ENCODE results near the gene DYNC1I1. TPM values are rescaled to one million over a fixed set of nuclear protein-coding genes. Genes with fewer than 3 reads are reported as not detected.
A peak's percentile ranks its signal among the peaks of the same experiment; 100 is the strongest.

Gene DYNC1I1
- total RNA-seq, 1 experiment from 2014 or later: not detected

DNA sequence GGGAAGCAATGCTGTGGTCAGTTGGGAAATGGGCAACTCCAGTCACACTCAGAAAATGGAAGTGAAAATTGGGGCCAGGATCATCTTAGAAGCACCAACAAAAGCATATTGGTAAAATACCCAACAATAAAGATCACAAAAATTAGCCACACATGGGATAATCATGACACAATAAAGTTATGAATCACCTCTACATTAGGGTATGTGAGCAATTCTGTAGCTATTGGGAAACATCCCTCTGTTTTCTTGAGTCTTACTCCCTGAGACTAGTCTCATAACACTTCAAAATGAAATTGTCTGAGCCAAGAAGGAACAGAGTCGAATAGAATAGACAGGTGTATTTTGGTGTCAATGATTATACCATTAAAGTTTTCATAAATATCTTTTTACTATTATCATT lies 178.3 kb downstream of the DYNC1I1 start:
- Mint-ChIP-seq H3K9me3 (ENCODE audit: unreplicated experiment) (no peaks in the 10 kb centered on the region), H3K4me3 (ENCODE audit: unreplicated experiment) (no peak overlapping the region), H3K27me3 (ENCODE audit: insufficient read depth, unreplicated experiment) (peaks cover 44% of the 10 kb centered on the region), H3K36me3 (ENCODE audit: insufficient read depth, unreplicated experiment) (no peaks in the 10 kb centered on the region), H3K4me1 (ENCODE audit: insufficient read depth, unreplicated experiment) (no peaks in the 10 kb centered on the region), H3K27ac (ENCODE audit: low read depth, unreplicated experiment) (no peak overlapping the region)
- POLR2A ChIA-PET: interaction anchor here (0.6 kb wide), 1 partner anchor 1162 kb away, joined by 3 read pairs; no protein-coding TSS in a partner anchor
- DNase-seq (ENCODE audit: unreplicated experiment): peak; percentile 32
- intact Hi-C loops (cut with micrococcal nuclease): no loop called here
- no TSS peak for BruUV-seq (replicated peaks)
- TF ChIP-seq, protein P1, sequence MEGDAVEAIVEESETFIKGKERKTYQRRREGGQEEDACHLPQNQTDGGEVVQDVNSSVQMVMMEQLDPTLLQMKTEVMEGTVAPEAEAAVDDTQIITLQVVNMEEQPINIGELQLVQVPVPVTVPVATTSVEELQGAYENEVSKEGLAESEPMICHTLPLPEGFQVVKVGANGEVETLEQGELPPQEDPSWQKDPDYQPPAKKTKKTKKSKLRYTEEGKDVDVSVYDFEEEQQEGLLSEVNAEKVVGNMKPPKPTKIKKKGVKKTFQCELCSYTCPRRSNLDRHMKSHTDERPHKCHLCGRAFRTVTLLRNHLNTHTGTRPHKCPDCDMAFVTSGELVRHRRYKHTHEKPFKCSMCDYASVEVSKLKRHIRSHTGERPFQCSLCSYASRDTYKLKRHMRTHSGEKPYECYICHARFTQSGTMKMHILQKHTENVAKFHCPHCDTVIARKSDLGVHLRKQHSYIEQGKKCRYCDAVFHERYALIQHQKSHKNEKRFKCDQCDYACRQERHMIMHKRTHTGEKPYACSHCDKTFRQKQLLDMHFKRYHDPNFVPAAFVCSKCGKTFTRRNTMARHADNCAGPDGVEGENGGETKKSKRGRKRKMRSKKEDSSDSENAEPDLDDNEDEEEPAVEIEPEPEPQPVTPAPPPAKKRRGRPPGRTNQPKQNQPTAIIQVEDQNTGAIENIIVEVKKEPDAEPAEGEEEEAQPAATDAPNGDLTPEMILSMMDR (IDR thresholded peaks at IDR 0.05; ENCODE audit: unreplicated experiment): no peak
- CTCF ChIA-PET: interaction anchor here (0.6 to 1.0 kb wide), 2 partner anchors 35 to 473 kb away, joined by 3 to 4 read pairs; no protein-coding TSS in a partner anchor

DNA sequence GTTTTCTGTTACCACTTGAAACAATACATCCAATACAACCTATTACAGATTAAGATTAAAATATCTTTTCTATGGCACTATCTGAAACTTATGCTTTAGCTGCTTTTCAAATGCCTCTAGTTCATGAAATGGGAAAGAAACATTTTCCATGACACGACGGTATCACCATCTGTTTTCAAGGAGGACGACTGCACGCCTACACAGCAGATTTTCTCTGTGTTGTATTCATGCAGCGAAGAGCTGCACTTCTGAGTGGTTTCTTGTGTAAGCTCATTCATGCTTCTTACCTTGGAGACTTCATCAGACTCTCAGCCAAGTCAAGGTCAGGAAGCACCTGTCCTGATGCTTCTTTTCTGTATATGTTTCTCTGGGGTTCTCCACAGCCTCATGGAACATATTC lies 179.2 kb downstream of the DYNC1I1 start:
- peaks cover 40% of the 10 kb centered on the region for H3K27me3 Mint-ChIP-seq (ENCODE audit: insufficient read depth, unreplicated experiment)
- H3K9me3 Mint-ChIP-seq (ENCODE audit: unreplicated experiment): no peaks in the 10 kb centered on the region
- no peaks in the 10 kb centered on the region for H3K4me1 Mint-ChIP-seq (ENCODE audit: insufficient read depth, unreplicated experiment)
- H3K36me3 Mint-ChIP-seq (ENCODE audit: insufficient read depth, unreplicated experiment): no peaks in the 10 kb centered on the region
- CTCF ChIA-PET: interaction anchor here (0.6 to 1.0 kb wide), 3 partner anchors 36 to 1299 kb away, joined by 3 read pairs; no protein-coding TSS in a partner anchor
- BruUV-seq (replicated peaks): no TSS peak
- TF ChIP-seq, protein P1 (IDR thresholded peaks at IDR 0.05; ENCODE audit: unreplicated experiment): no peak
- DNase-seq (ENCODE audit: unreplicated experiment): no peak
- intact Hi-C loops (cut with micrococcal nuclease): no loop called here
- POLR2A ChIA-PET: no interaction called here
- no peak overlapping the region for H3K27ac Mint-ChIP-seq (ENCODE audit: low read depth, unreplicated experiment)
- no peak overlapping the region for H3K4me3 Mint-ChIP-seq (ENCODE audit: unreplicated experiment)

DNA sequence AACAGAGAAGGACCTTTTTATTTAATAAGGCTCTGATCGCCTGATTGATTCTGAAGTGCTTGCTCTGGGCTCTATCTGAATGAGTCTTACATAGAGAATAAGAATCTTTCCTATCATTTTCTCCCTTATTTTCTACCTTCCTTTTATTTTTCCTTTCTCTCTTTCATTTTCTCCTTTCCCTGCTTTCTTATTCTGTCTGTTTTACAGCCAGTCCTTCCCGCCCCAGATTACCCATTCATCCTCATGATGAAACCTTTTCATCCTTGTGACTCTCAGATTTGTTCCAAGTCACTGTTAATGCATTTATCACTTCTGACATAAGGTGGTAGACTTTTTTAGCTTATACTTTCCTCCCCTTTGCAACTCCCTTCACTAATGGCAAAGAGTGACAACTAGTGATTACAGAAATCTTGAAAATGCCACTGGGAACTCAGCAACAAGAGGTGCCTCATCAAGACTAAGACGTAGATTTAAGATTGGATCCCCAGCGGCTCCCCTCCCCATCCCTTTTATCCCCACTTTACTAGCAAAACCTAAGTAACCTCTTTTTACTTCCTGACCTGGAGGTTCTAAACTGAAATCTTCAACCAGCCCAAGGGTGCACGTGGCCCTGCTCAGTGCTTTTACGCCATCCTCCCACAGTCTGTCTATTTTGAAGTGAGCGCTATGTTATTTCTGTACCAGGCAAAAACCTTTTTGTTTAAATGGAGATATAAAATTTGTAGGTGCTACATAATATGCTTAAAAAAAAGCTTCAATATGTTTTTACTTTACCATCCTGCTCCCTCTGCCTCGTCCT lies 179.8 kb downstream of the DYNC1I1 start:
- CTCF ChIA-PET: no interaction called here
- BruUV-seq (replicated peaks): no TSS peak

DNA sequence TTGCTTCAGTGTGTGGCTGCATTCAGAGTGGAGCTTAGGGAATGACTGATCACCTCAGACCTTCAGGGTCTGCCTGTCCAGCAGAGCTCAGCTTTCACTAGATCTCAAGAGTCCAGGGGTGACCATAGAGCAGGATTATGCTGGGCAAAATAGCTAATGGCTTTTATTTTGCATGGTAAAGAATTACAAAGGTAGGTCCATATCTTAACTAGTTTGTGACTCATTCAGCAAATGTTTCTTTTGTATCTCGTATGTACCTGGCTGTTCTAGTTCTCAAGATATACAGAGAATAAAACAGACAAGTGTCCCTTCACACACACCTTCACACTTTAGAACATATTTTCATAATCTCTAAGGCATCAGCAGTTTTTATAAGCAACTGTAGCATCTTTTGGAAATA lies 180.5 kb downstream of the DYNC1I1 start:
- intact Hi-C loops (cut with micrococcal nuclease): no loop called here
- no peak for DNase-seq (ENCODE audit: unreplicated experiment)
- no peak overlapping the region for H3K27ac Mint-ChIP-seq (ENCODE audit: low read depth, unreplicated experiment)
- no peak overlapping the region for H3K4me3 Mint-ChIP-seq (ENCODE audit: unreplicated experiment)
- H3K9me3 Mint-ChIP-seq (ENCODE audit: unreplicated experiment): no peaks in the 10 kb centered on the region
- POLR2A ChIA-PET: no interaction called here
- TF ChIP-seq, protein P1 (IDR thresholded peaks at IDR 0.05; ENCODE audit: unreplicated experiment): no peak
- H3K4me1 Mint-ChIP-seq (ENCODE audit: insufficient read depth, unreplicated experiment): no peaks in the 10 kb centered on the region
- peaks cover 45% of the 10 kb centered on the region for H3K27me3 Mint-ChIP-seq (ENCODE audit: insufficient read depth, unreplicated experiment)
- CTCF ChIA-PET: no interaction called here
- H3K36me3 Mint-ChIP-seq (ENCODE audit: insufficient read depth, unreplicated experiment): no peaks in the 10 kb centered on the region
- no TSS peak for BruUV-seq (replicated peaks)

More for the DNA sequence above, 179.8 kb downstream of the DYNC1I1 start:
- DNase-seq (ENCODE audit: unreplicated experiment): no peak
- H3K27me3 Mint-ChIP-seq (ENCODE audit: insufficient read depth, unreplicated experiment): peaks cover 40% of the 10 kb centered on the region
- H3K27ac Mint-ChIP-seq (ENCODE audit: low read depth, unreplicated experiment): no peak overlapping the region
- H3K36me3 Mint-ChIP-seq (ENCODE audit: insufficient read depth, unreplicated experiment): no peaks in the 10 kb centered on the region
- intact Hi-C loops (cut with micrococcal nuclease): no loop called here
- TF ChIP-seq, protein P1 (IDR thresholded peaks at IDR 0.05; ENCODE audit: unreplicated experiment): no peak
- no peak overlapping the region for H3K4me3 Mint-ChIP-seq (ENCODE audit: unreplicated experiment)
- no peaks in the 10 kb centered on the region for H3K9me3 Mint-ChIP-seq (ENCODE audit: unreplicated experiment)
- POLR2A ChIA-PET: no interaction called here
- no peaks in the 10 kb centered on the region for H3K4me1 Mint-ChIP-seq (ENCODE audit: insufficient read depth, unreplicated experiment)

Data from MCF 10A (cell line).